A549 (cell line): ENCODE measurements around the gene C11orf91.

ENCODE experiments used
- MAZ ChIP-seq: fragments of 150-350 bp; IDR thresholded peaks from 2 replicates; pipeline ENCODE4 v1.6.1; 2014; ENCODE audit warnings: antibody characterized with exemption, low read depth, low read length, borderline replicate concordance
- NR3C1 ChIP-seq: fragments of >200 bp; sonication (Bioruptor Twin); formaldehyde crosslinking; IDR thresholded peaks from 3 replicates; pipeline ENCODE4 v1.6.1; 2017
- PHF8 ChIP-seq: fragments of 200-600 bp; sonication (generic); IDR thresholded peaks from 2 replicates; pipeline ENCODE4 v1.6.1; 2016; ENCODE audit warnings: low read depth, mild to moderate bottlenecking, antibody characterized with exemption, moderate library complexity, borderline replicate concordance
- POLR2A ChIP-seq: IDR thresholded peaks from 2 replicates; pipeline ENCODE4 v1.6.1; 2012; ENCODE audit warnings: mild to moderate bottlenecking, low read length
- RFX5 ChIP-seq: fragments of 450-650 bp; IDR thresholded peaks from 2 replicates; pipeline ENCODE4 v1.7.1; 2014; ENCODE audit warnings: antibody characterized with exemption, mild to moderate bottlenecking, moderate library complexity
- TF ChIP-seq, protein P1 (sequence below): fragments of 200-600 bp; sonication (generic); IDR thresholded peaks from 2 replicates; pipeline ENCODE4 v1.6.1; 2016; ENCODE audit warnings: antibody characterized with exemption, mild to moderate bottlenecking, moderate library complexity
- TF ChIP-seq, protein P2 (sequence below): fragments of >200 bp; sonication (Bioruptor Twin); formaldehyde crosslinking; IDR thresholded peaks from 3 replicates; pipeline ENCODE4 v1.5.1; 2016

DNA sequence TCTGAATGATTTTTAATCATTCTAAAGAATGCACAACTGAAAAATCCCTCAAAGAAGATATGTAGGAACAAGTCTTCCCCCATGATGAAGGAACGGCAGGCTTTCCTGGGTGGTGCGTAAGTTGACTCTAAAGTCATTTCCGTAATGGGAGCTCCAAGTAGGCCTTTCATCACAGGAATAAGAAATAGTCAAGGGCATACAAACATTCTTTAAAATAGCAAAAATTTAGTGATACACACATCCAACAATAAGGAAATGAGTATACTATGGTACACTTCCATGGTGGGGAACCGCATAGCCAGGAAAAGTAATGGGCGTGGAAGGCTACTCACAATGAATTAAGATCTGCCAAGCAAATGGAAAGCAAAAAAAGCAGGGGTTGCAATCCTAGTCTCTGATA is 24.9 kb upstream of the C11orf91 start:
- no peak for TF ChIP-seq POLR2A
- TF ChIP-seq, protein P1, sequence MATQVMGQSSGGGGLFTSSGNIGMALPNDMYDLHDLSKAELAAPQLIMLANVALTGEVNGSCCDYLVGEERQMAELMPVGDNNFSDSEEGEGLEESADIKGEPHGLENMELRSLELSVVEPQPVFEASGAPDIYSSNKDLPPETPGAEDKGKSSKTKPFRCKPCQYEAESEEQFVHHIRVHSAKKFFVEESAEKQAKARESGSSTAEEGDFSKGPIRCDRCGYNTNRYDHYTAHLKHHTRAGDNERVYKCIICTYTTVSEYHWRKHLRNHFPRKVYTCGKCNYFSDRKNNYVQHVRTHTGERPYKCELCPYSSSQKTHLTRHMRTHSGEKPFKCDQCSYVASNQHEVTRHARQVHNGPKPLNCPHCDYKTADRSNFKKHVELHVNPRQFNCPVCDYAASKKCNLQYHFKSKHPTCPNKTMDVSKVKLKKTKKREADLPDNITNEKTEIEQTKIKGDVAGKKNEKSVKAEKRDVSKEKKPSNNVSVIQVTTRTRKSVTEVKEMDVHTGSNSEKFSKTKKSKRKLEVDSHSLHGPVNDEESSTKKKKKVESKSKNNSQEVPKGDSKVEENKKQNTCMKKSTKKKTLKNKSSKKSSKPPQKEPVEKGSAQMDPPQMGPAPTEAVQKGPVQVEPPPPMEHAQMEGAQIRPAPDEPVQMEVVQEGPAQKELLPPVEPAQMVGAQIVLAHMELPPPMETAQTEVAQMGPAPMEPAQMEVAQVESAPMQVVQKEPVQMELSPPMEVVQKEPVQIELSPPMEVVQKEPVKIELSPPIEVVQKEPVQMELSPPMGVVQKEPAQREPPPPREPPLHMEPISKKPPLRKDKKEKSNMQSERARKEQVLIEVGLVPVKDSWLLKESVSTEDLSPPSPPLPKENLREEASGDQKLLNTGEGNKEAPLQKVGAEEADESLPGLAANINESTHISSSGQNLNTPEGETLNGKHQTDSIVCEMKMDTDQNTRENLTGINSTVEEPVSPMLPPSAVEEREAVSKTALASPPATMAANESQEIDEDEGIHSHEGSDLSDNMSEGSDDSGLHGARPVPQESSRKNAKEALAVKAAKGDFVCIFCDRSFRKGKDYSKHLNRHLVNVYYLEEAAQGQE: no peak
- no peak for TF ChIP-seq MAZ
- TF ChIP-seq, protein P2, sequence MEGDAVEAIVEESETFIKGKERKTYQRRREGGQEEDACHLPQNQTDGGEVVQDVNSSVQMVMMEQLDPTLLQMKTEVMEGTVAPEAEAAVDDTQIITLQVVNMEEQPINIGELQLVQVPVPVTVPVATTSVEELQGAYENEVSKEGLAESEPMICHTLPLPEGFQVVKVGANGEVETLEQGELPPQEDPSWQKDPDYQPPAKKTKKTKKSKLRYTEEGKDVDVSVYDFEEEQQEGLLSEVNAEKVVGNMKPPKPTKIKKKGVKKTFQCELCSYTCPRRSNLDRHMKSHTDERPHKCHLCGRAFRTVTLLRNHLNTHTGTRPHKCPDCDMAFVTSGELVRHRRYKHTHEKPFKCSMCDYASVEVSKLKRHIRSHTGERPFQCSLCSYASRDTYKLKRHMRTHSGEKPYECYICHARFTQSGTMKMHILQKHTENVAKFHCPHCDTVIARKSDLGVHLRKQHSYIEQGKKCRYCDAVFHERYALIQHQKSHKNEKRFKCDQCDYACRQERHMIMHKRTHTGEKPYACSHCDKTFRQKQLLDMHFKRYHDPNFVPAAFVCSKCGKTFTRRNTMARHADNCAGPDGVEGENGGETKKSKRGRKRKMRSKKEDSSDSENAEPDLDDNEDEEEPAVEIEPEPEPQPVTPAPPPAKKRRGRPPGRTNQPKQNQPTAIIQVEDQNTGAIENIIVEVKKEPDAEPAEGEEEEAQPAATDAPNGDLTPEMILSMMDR: no peak
- TF ChIP-seq PHF8: no peak
- no peak for TF ChIP-seq RFX5
- no peak for TF ChIP-seq NR3C1
